T-cell (primary cell): ENCODE data around the gene SPPL2A. TPM values are rescaled to one million over a fixed set of nuclear protein-coding genes. Genes with fewer than 3 reads are reported as not detected.
"Not testable (repeated sequence)": the region's sequence is repeated elsewhere in the genome, so short reads cannot be mapped to it uniquely, and the experiment has no call there.

Experiments used
- ATAC-seq, 4 experiments: fragments of 200-7000 bp in 3 of 4; fragments of 150-1000 bp in 1 of 4; cut with Tn5 transposase; replicated peaks in 1 of 4; 1 replicate in 3 of 4; 2 replicates in 1 of 4; pipeline ENCODE4 v1.10.0; 2021; ENCODE audit warnings: moderate library complexity in 3 of 4, mild to moderate bottlenecking in 2 of 4, moderate number of reproducible peaks in 1 of 4
- CTCF ChIA-PET, 2 donors: fragments of 300-600 bp; sonication (Branson Sonifier 250); formaldehyde crosslinking; loops; one replicate each; lab custom pipeline; 2022; ENCODE audit warnings: antibody characterized with exemption in 2 of 2; lab: Charles Lee
- POLR2A ChIA-PET, 2 donors: fragments of 300-600 bp; sonication (Branson Sonifier 250); formaldehyde crosslinking; loops; one replicate each; lab custom pipeline; 2022; ENCODE audit warnings: antibody characterized with exemption in 2 of 2; lab: Charles Lee
- DNase-seq, 35 experiments: peaks; one replicate each; pipeline versions ENCODE4 v3.0.0 to v3.0.0-alpha.2; 2013 to 2023
- H3K27ac ChIP-seq: one replicate; pipeline ENCODE4 v1.5.1; 2013; ENCODE audit warnings: low read length
- H3K27me3 ChIP-seq, 2 experiments: replicated peaks in 1 of 2; 1 replicate in 1 of 2; 2 replicates in 1 of 2; pipeline versions ENCODE4 v1.6.1 to v1.7.0; 2013; ENCODE audit warnings: low read length in 1 of 2, mixed read lengths in 1 of 2; ENCODE audit not compliant: control insufficient read depth in 2 of 2, insufficient read depth in 2 of 2; ENCODE audit errors: extremely low read depth in 1 of 2
- H3K36me3 ChIP-seq, 2 donors: 1 replicate in 1 of 2; 2 replicates in 1 of 2; pipeline versions ENCODE4 v1.6.1 to v1.7.0; 2013; ENCODE audit warnings: low read length in 1 of 2; ENCODE audit not compliant: control insufficient read depth in 2 of 2, insufficient read depth in 1 of 2; ENCODE audit errors: extremely low read depth in 1 of 2
- H3K4me1 ChIP-seq, 2 experiments: 1 replicate in 1 of 2; 2 replicates in 1 of 2; pipeline versions ENCODE4 v1.6.1 to v1.7.0; 2013; ENCODE audit warnings: low read length in 2 of 2, mixed read lengths in 1 of 2; ENCODE audit not compliant: insufficient read depth in 2 of 2, control insufficient read depth in 1 of 2; ENCODE audit errors: extremely low read depth in 1 of 2
- H3K4me3 ChIP-seq, 2 donors: 1 replicate in 1 of 2; 2 replicates in 1 of 2; pipeline versions ENCODE4 v1.5.1 to v1.7.0; 2013; ENCODE audit warnings: mild to moderate bottlenecking in 2 of 2, low read length in 1 of 2, moderate library complexity in 1 of 2; ENCODE audit not compliant: control insufficient read depth in 1 of 2; ENCODE audit errors: extremely low read depth in 1 of 2
- H3K9me3 ChIP-seq: 2 replicates; pipeline ENCODE4 v1.7.0; 2013
- H3K27ac Mint-ChIP-seq, 2 donors: one replicate each; pipeline ENCODE4 v1.8.0; 2020 to 2021; ENCODE audit warnings: mild to moderate bottlenecking in 2 of 2, mixed read lengths in 2 of 2
- H3K27me3 Mint-ChIP-seq, 2 donors: one replicate each; pipeline ENCODE4 v1.8.0; 2021 to 2022; ENCODE audit warnings: mixed read lengths in 2 of 2
- H3K36me3 Mint-ChIP-seq: one replicate; pipeline ENCODE4 v1.8.0; 2021; ENCODE audit warnings: mixed read lengths
- H3K4me1 Mint-ChIP-seq, 3 donors: one replicate each; pipeline ENCODE4 v1.8.0; 2020 to 2022; ENCODE audit warnings: mixed read lengths in 3 of 3, mild to moderate bottlenecking in 1 of 3
- H3K4me3 Mint-ChIP-seq, 3 donors: one replicate each; pipeline ENCODE4 v1.8.0; 2020 to 2022; ENCODE audit warnings: mild to moderate bottlenecking in 3 of 3, mixed read lengths in 3 of 3, moderate library complexity in 3 of 3
- H3K9me3 Mint-ChIP-seq, 3 donors: one replicate each; pipeline ENCODE4 v1.8.0; 2020 to 2022; ENCODE audit warnings: mixed read lengths in 3 of 3
- WGBS: methylation state at CpG from one replicate; pipeline ENCODE4 v1.1.5; 2013; ENCODE audit warnings: missing lambda C conversion rate; ENCODE audit not compliant: insufficient coverage; 5-methylcytosine and 5-hydroxymethylcytosine counted together
- total RNA-seq, 35 experiments: library from RNA in 6 of 35; stranded (reverse) in 6 of 35; fragments of 120-200 nt in 1 of 35; gene quantifications; one replicate each; pipeline versions ENCODE4 v1.2.1 to v1.2.4 and lab custom pipeline; 2013 to 2026

The SPPL2A gene
- total RNA-seq, 5 donors from 2014 or later (not counting 1 experiment from before 2014, with no cell fraction given): 32.2 to 56.9 (median 48.8) TPM

DNA sequence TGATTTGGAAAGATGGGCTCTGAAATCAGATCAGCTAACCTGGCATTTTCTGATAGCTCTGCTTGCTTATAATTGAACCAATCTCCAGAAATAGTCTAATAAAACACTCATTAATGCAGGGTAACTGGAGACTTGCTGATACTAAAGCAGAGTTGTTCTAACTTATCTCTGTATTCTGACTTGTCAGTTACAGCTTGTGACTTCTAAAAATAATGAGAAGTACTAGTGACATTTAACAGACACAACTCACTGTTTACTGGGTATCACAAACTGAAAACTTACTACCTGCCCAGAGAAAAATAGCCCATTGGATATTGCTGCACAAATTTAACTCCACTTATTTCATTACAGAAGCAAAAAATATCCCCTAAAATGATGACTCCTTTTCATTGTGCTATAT, 54.9 kb downstream of the SPPL2A start:
- no peaks in the 10 kb centered on the region for H3K9me3 ChIP-seq
- H3K27me3 ChIP-seq: no peaks in the 10 kb centered on the region
- no peaks in the 10 kb centered on the region for H3K4me1 ChIP-seq
- Mint-ChIP-seq H3K9me3 (no peaks in the 10 kb centered on the region), H3K27ac (no peak overlapping the region), H3K36me3 (peaks cover 17% of the 10 kb centered on the region), H3K27me3 (no peaks in the 10 kb centered on the region), H3K4me1 (no peaks in the 10 kb centered on the region), H3K4me3 (no peak overlapping the region)
- peaks cover 0 to 15% of the 10 kb centered on the region in 2 donors for H3K36me3 ChIP-seq
- H3K27ac ChIP-seq: no peak overlapping the region
- no peak for ATAC-seq
- ChIA-PET CTCF (interaction anchor here in 1 of 2 donors (0.7 kb wide), 1 partner anchor 263 kb away, joined by 3 read pairs; no protein-coding TSS in a partner anchor), POLR2A (no interaction called here)
- no peak for DNase-seq
- no peak overlapping the region for H3K4me3 ChIP-seq

DNA sequence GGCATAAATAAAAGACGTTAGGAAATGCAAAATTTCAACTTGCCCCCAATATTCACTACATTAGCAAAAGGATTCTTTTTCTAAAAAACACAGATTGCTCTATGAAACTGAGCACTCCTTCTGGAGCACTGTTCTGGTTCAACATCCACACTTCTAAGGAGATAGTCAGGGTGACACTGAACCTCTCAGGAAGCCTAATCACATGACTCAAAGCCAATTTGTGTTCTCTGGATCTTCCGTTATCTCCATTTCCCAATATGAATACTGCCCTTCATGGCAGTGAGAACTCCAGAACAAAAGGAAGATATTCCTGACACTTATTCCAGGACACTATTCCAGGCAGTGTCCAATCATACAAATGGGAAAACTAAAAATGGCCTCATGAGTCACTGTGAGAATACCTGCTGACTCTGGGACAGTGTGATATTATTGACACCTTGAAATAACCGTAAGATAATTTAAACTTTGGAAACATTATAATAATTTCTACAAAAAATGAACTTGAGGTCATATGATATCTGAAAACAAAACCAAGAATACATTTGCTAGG, 57.6 kb downstream of the SPPL2A start:
- H3K27me3 ChIP-seq: no peaks in the 10 kb centered on the region
- Mint-ChIP-seq H3K4me1 (no peaks in the 10 kb centered on the region), H3K36me3 (peaks cover 13% of the 10 kb centered on the region), H3K27me3 (no peaks in the 10 kb centered on the region), H3K27ac (no peak overlapping the region), H3K4me3 (no peak overlapping the region), H3K9me3 (no peaks in the 10 kb centered on the region)
- WGBS: 100% methylated on average over 1 of the region's 3 CpGs
- no peaks in the 10 kb centered on the region for H3K9me3 ChIP-seq
- DNase-seq (no peak), ATAC-seq (no peak)
- H3K4me1 ChIP-seq: no peaks in the 10 kb centered on the region
- CTCF ChIA-PET: no interaction called here
- no peak overlapping the region for H3K27ac ChIP-seq
- H3K36me3 ChIP-seq: peaks cover 0 to 5% of the 10 kb centered on the region in 2 donors
- H3K4me3 ChIP-seq: no peak overlapping the region
- POLR2A ChIA-PET: no interaction called here

DNA sequence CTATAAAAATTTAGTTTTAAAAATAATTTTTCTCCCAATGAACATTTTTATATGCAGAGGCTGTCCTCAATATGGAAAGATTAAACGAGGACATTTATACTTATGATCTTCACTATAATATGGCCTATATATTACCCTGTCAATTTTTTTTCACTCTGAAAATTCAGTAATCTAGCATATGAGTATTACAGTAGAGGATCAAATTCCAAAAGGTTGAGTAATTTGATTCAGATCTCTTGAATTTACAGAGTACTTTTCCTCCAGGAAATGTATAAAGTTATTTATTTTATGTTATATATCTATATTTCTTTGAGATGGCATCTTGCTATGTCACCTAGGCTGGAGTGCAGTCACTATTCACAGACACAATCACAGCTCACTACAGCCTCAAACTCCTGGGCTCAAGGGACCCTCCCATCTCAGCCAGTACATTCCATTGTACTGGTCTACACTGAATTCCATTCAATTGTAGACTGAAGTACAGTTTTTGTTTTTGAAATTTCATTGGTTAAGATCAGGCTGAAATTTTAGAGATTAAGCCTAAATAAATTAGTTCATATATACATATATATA, 62.7 kb downstream of the SPPL2A start:
- Mint-ChIP-seq H3K9me3 (no peaks in the 10 kb centered on the region), H3K36me3 (peaks cover 15% of the 10 kb centered on the region), H3K4me3 (no peak overlapping the region), H3K4me1 (no peaks in the 10 kb centered on the region), H3K27me3 (no peaks in the 10 kb centered on the region), H3K27ac (no peak overlapping the region)
- DNase-seq: no peak
- POLR2A ChIA-PET: no interaction called here
- Histone ChIP-seq H3K36me3 (peaks cover 0 to 3% of the 10 kb centered on the region in 2 donors), H3K27ac (no peak overlapping the region), H3K27me3 (no peaks in the 10 kb centered on the region), H3K4me1 (no peaks in the 10 kb centered on the region), H3K9me3 (no peaks in the 10 kb centered on the region), H3K4me3 (no peak overlapping the region)
- CTCF ChIA-PET: interaction anchor here in 1 of 2 donors (0.7 kb wide), 1 partner anchor 54 kb away, joined by 4 read pairs; no protein-coding TSS in a partner anchor
- ATAC-seq: no peak
- WGBS: no CpG with 5 or more reads among the region's 1 CpG

DNA sequence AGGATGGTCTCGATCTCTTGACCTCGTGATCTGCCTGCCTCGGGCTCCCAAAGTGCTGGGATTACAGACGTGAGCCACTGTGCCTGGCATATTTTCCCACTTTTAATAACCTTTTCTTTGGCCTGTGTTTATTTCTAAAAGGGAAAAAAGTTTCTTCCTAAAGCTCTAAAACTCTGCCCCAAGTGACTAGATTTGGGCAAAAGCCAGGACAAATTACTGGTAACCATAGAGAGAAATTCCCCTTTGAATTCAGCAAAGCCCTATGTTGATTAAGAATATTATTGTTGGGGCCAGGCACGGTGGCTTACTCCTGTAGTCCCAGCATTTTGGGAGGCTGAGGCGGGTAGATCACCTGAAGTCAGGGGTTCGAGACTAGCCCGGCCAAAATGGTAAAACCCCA, 67.4 kb downstream of the SPPL2A start:
- H3K27ac ChIP-seq: no peak overlapping the region
- ATAC-seq: no peak

DNA sequence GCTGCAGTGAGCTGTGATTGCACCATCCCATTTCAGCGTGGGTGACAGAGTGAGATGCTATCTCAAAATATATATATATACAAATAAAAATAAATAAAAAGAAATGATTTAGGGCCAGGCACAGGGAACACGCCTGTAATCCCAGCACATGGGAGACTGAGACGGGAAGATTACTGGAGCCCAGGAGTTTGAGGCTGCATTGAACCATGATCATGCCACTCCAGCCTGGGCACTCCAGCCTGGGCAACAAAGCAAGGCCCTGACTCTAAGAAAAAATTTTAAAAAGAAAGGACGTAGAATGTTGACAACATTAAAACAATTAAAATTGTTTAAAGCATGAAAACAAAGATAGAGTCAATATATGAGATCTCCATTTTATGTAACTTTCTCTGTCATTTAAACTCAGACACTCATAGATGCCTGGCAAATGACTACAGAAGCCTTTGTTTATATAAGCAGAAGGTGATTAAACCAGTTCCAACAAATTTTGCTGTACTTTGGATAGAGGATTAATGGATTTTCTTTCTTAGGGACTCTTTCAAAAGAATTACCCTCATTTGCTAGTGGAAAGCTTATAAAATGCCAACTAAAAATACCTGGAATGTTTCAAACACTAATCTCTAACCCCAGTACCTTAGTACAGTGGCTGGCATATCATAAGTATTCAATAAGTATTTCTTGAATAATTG, 68.3 kb downstream of the SPPL2A start:
- ATAC-seq: no peak
- Mint-ChIP-seq H3K4me3 (no peak overlapping the region), H3K27me3 (no peaks in the 10 kb centered on the region), H3K36me3 (peaks cover 6% of the 10 kb centered on the region), H3K9me3 (no peaks in the 10 kb centered on the region), H3K27ac (no peak overlapping the region), H3K4me1 (peaks cover 0 to 1% (median 0%) of the 10 kb centered on the region in 3 donors)
- CTCF ChIA-PET: interaction anchor here in 1 of 2 donors (0.6 kb wide), 1 partner anchor 107 kb away, joined by 4 read pairs; no protein-coding TSS in a partner anchor
- Histone ChIP-seq H3K9me3 (no peaks in the 10 kb centered on the region), H3K27ac (no peak overlapping the region), H3K4me3 (no peak overlapping the region), H3K4me1 (no peaks in the 10 kb centered on the region), H3K27me3 (no peaks in the 10 kb centered on the region), H3K36me3 (no peaks in the 10 kb centered on the region)
- 94% methylated on average over 2 of the region's 4 CpGs for WGBS
- POLR2A ChIA-PET: interaction anchor here in 1 of 2 donors (0.6 kb wide), 2 partner anchors 15 to 78 kb away, joined by 3 to 7 read pairs; no protein-coding TSS in a partner anchor
- no peak for DNase-seq

More for the DNA sequence above, 67.4 kb downstream of the SPPL2A start:
- peaks cover 0 to 1% (median 0%) of the 10 kb centered on the region in 3 donors for H3K4me1 Mint-ChIP-seq
- ChIA-PET POLR2A (no interaction called here), CTCF (interaction anchor here in 1 of 2 donors (0.6 kb wide), 1 partner anchor 106 kb away, joined by 4 read pairs; no protein-coding TSS in a partner anchor)
- peaks cover 6% of the 10 kb centered on the region for H3K36me3 Mint-ChIP-seq
- no peak overlapping the region for H3K27ac Mint-ChIP-seq
- H3K4me3 Mint-ChIP-seq: no peak overlapping the region
- no peaks in the 10 kb centered on the region for H3K4me1 ChIP-seq
- no peaks in the 10 kb centered on the region for H3K9me3 Mint-ChIP-seq
- no peaks in the 10 kb centered on the region for H3K36me3 ChIP-seq
- no peaks in the 10 kb centered on the region for H3K9me3 ChIP-seq
- no CpG with 5 or more reads among the region's 8 CpGs for WGBS
- DNase-seq: no peak
- H3K27me3 Mint-ChIP-seq: no peaks in the 10 kb centered on the region
- H3K27me3 ChIP-seq: no peaks in the 10 kb centered on the region
- no peak overlapping the region for H3K4me3 ChIP-seq

DNA sequence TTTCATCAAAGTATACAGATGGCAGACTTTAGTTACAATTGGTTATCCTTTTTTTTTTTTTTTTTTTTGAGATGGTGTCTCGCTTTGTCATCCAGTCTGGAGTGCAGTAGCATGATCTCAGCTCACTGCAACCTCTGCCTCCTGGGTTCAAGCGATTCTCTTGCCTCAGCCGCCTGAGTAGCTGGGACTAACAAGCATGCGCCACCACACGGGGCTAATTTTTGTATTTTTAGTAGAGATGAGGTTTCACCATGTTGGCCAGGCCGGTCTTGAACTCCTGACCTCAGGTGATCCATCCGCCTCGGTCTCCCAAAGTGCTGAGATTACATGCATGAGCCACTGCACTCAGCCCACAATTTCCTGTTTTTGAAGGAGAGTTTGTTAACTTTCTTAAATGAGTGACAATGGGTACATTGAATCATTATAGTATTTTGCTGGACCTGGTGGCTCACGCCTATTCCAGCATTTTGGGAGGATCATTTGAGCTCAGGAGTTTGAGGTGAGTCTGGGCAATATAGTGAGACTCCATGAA, 70.8 kb downstream of the SPPL2A start:
- H3K27ac ChIP-seq, ATAC-seq, DNase-seq: not testable (repeated sequence)

More for the DNA sequence above, 70.8 kb downstream of the SPPL2A start:
- H3K27ac Mint-ChIP-seq, POLR2A ChIA-PET, H3K9me3 ChIP-seq, H3K4me1 Mint-ChIP-seq, H3K27me3 ChIP-seq, H3K36me3 ChIP-seq, H3K4me3 Mint-ChIP-seq, H3K4me1 ChIP-seq, H3K9me3 Mint-ChIP-seq, H3K27me3 Mint-ChIP-seq, H3K36me3 Mint-ChIP-seq, H3K4me3 ChIP-seq: not testable (repeated sequence)
- 100% methylated on average over 2 of the region's 9 CpGs for WGBS
- CTCF ChIA-PET: interaction anchor here in 1 of 2 donors (0.7 kb wide), 1 partner anchor 29 kb away, joined by 10 read pairs; no protein-coding TSS in a partner anchor
